ENCODE results near the gene PRKACA.
"Not testable (repeated sequence)": the region's sequence is repeated elsewhere in the genome, so short reads cannot be mapped to it uniquely, and the experiment has no call there.

PRKACA gene

GRCh38 chr19:14063105-14063504 is 54.5 kb downstream of the PRKACA start:
- no peak for DNase-seq

- DNase-seq = no peak
Observed at GRCh38 chr19:14062558-14062855, 55.1 kb downstream of the PRKACA start.

- DNase-seq = no peak
Observed at GRCh38 chr19:14061751-14062557, 55.6 kb downstream of the PRKACA start, which contains the start of gene PALM3. Gene PALM3, minus strand, starts transcription at chr19:14062076. Its CDS starts 96 bp downstream, at chr19:14061980.

GRCh38 chr19:14061081-14061749 is 56.3 kb downstream of the PRKACA start:
- DNase-seq = no peak

GRCh38 chr19:14059652-14060155 is 57.9 kb downstream of the PRKACA start:
- DNase-seq = no peak

GRCh38 chr19:14059093-14059480 is 58.5 kb downstream of the PRKACA start:
- DNase-seq = no peak

GRCh38 chr19:14058182-14059092 is 59.1 kb downstream of the PRKACA start:
- DNase-seq = no peak

- no peak for DNase-seq
Observed at GRCh38 chr19:14056741-14057356, 60.7 kb downstream of the PRKACA start.

GRCh38 chr19:14056069-14056666 is 61.4 kb downstream of the PRKACA start:
- DNase-seq = no peak

GRCh38 chr19:14055396-14055795 is 62.2 kb downstream of the PRKACA start:
- no peak for DNase-seq

- no peak for DNase-seq
Observed at GRCh38 chr19:14054721-14055120, 62.8 kb downstream of the PRKACA start.

GRCh38 chr19:14054099-14054498 is 63.5 kb downstream of the PRKACA start:
- DNase-seq = no peak

- DNase-seq = no peak
Observed at GRCh38 chr19:14053500-14053899, 64.1 kb downstream of the PRKACA start.

GRCh38 chr19:14053032-14053431 is 64.5 kb downstream of the PRKACA start:
- DNase-seq = no peak

- DNase-seq = no peak
Observed at GRCh38 chr19:14052470-14052869, 65.1 kb downstream of the PRKACA start.

GRCh38 chr19:14051980-14052379 is 65.6 kb downstream of the PRKACA start:
- DNase-seq = no peak

- not testable (repeated sequence) for DNase-seq
Observed at GRCh38 chr19:14050961-14051360, 66.6 kb downstream of the PRKACA start.

GRCh38 chr19:14050512-14050911 is 67.0 kb downstream of the PRKACA start:
- no peak for DNase-seq

GRCh38 chr19:14048443-14049153 is 69.0 kb downstream of the PRKACA start:
- DNase-seq = peak; percentile 12

GRCh38 chr19:14047866-14048265 is 69.7 kb downstream of the PRKACA start:
- not testable (repeated sequence) for DNase-seq
